Activated naive CD4-positive, alpha-beta T cell treated with Interleukin-2 at 50 U/mL for 16 hours (primary cell): Measurements from ENCODE around the gene ENPP3.
A peak's percentile ranks its signal among the peaks of the same experiment; 100 is the strongest.
"Not testable (repeated sequence)": the region's sequence is repeated elsewhere in the genome, so short reads cannot be mapped to it uniquely, and the experiment has no call there.

Experiments
- DNase-seq: peaks from one replicate; pipeline ENCODE4 v3.0.0-alpha.2; 2020

The ENPP3 gene

GRCh38 chr6:131692031-131692430 lies 54.9 kb downstream of the ENPP3 start:
- DNase-seq: no peak

GRCh38 chr6:131692589-131692988 lies 55.5 kb downstream of the ENPP3 start:
- no peak for DNase-seq

GRCh38 chr6:131693384-131693783 lies 56.3 kb downstream of the ENPP3 start:
- no peak for DNase-seq

- DNase-seq: peak; percentile 6
These were observed 57.8 kb downstream of the ENPP3 start for GRCh38 chr6:131694832-131695426.

- DNase-seq: no peak
These were observed 59.9 kb downstream of the ENPP3 start for GRCh38 chr6:131696956-131697355.

GRCh38 chr6:131700851-131701250 lies 63.7 kb downstream of the ENPP3 start:
- DNase-seq: not testable (repeated sequence)

GRCh38 chr6:131703905-131704304 lies 66.8 kb downstream of the ENPP3 start:
- DNase-seq: not testable (repeated sequence)

- DNase-seq: not testable (repeated sequence)
These were observed 73.8 kb downstream of the ENPP3 start, which contains the start of gene CTAGE9 for GRCh38 chr6:131710917-131711316. TSS of gene CTAGE9 (minus strand) at chr6:131711017. CDS start at chr6:131711017, 0 bp downstream.

GRCh38 chr6:131715567-131715966 lies 78.5 kb downstream of the ENPP3 start:
- not testable (repeated sequence) for DNase-seq

- no peak for DNase-seq
These were observed 80.9 kb downstream of the ENPP3 start for GRCh38 chr6:131717836-131718542.

GRCh38 chr6:131721161-131721560 lies 84.1 kb downstream of the ENPP3 start:
- DNase-seq: no peak

GRCh38 chr6:131724114-131724513 lies 87.0 kb downstream of the ENPP3 start:
- DNase-seq: no peak

GRCh38 chr6:131727467-131727866 lies 90.4 kb downstream of the ENPP3 start:
- DNase-seq: no peak

GRCh38 chr6:131727868-131728267 lies 90.8 kb downstream of the ENPP3 start:
- no peak for DNase-seq

GRCh38 chr6:131728296-131728939 lies 91.3 kb downstream of the ENPP3 start:
- no peak for DNase-seq

- no peak for DNase-seq
These were observed 92.4 kb downstream of the ENPP3 start for GRCh38 chr6:131729550-131729949.

- no peak for DNase-seq
These were observed 93.2 kb downstream of the ENPP3 start for GRCh38 chr6:131730264-131730663.

GRCh38 chr6:131731224-131731623 lies 94.1 kb downstream of the ENPP3 start:
- DNase-seq: no peak

GRCh38 chr6:131733376-131734016 lies 96.4 kb downstream of the ENPP3 start:
- DNase-seq: no peak

GRCh38 chr6:131736003-131736596 lies 99.0 kb downstream of the ENPP3 start:
- no peak for DNase-seq

- no peak for DNase-seq
These were observed 99.7 kb downstream of the ENPP3 start for GRCh38 chr6:131736811-131737210.

GRCh38 chr6:131739136-131739535 lies 102.0 kb downstream of the ENPP3 start:
- no peak for DNase-seq

- DNase-seq: no peak
These were observed 103.1 kb downstream of the ENPP3 start for GRCh38 chr6:131740161-131740560.
